HG02571 (cell line): ENCODE measurements around the gene FOLH1.
"Not testable (repeated sequence)": the region's sequence is repeated elsewhere in the genome, so short reads cannot be mapped to it uniquely, and the experiment has no call there.

Experiments used
- ATAC-seq: cut with Tn5 transposase; IDR thresholded peaks from one replicate; pipeline ENCODE4 v1.9.1; 2021; ENCODE audit warnings: mild to moderate bottlenecking, moderate library complexity; ENCODE audit not compliant: unreplicated experiment

FOLH1 gene

GRCh38 chr11:49184756-49185155 lies 23.6 kb downstream of the FOLH1 start:
- ATAC-seq = not testable (repeated sequence)

- ATAC-seq = not testable (repeated sequence)
Measured at GRCh38 chr11:49177936-49178335, 30.5 kb downstream of the FOLH1 start.

- ATAC-seq = not testable (repeated sequence)
Measured at GRCh38 chr11:49175378-49175777, 33.0 kb downstream of the FOLH1 start.

- not testable (repeated sequence) for ATAC-seq
Measured at GRCh38 chr11:49174691-49175366, 33.6 kb downstream of the FOLH1 start.

- not testable (repeated sequence) for ATAC-seq
Measured at GRCh38 chr11:49171613-49172012, 36.8 kb downstream of the FOLH1 start.

GRCh38 chr11:49169579-49169978 lies 38.8 kb downstream of the FOLH1 start:
- ATAC-seq = not testable (repeated sequence)

GRCh38 chr11:49168992-49169391 lies 39.4 kb downstream of the FOLH1 start:
- not testable (repeated sequence) for ATAC-seq

GRCh38 chr11:49151211-49151610 lies 57.2 kb downstream of the FOLH1 start:
- no peak for ATAC-seq

- ATAC-seq = not testable (repeated sequence)
Measured at GRCh38 chr11:49102356-49102755, 106.0 kb downstream of the FOLH1 start.
